Calu3 (cell line): Measurements from ENCODE around the gene PHPT1. TPM values are rescaled to one million over a fixed set of nuclear protein-coding genes. Genes with fewer than 3 reads are reported as not detected.

Experiments used
- BruUV-seq: library from RNA; stranded (reverse); fragments of 400-500 nt; replicated peaks from 2 replicates; lab custom pipeline; 2021; lab: Mats Ljungman, UMichigan
- CTCF ChIA-PET: fragments of 300-600 bp; sonication (Branson Sonifier 250); formaldehyde crosslinking; loops from one replicate; lab custom pipeline; 2022; ENCODE audit warnings: antibody characterized with exemption; lab: Charles Lee
- DNase-seq: peaks from one replicate; pipeline ENCODE4 v3.0.0; 2022
- H3K27ac Mint-ChIP-seq: one replicate; pipeline ENCODE4 v1.8.0; 2022; ENCODE audit warnings: mixed read lengths; ENCODE audit not compliant: unreplicated experiment
- H3K27me3 Mint-ChIP-seq: one replicate; pipeline ENCODE4 v1.8.0; 2022; ENCODE audit warnings: mixed read lengths; ENCODE audit not compliant: unreplicated experiment
- H3K36me3 Mint-ChIP-seq: one replicate; pipeline ENCODE4 v1.8.0; 2022; ENCODE audit warnings: mild to moderate bottlenecking, moderate library complexity, mixed read lengths; ENCODE audit not compliant: insufficient read depth, unreplicated experiment
- H3K4me1 Mint-ChIP-seq: one replicate; pipeline ENCODE4 v1.8.0; 2022; ENCODE audit warnings: mild to moderate bottlenecking, low read depth, mixed read lengths; ENCODE audit not compliant: unreplicated experiment
- H3K4me3 Mint-ChIP-seq: one replicate; pipeline ENCODE4 v1.8.0; 2022; ENCODE audit warnings: mild to moderate bottlenecking, low read depth, moderate library complexity, mixed read lengths; ENCODE audit not compliant: unreplicated experiment
- H3K9me3 Mint-ChIP-seq: one replicate; pipeline ENCODE4 v1.8.0; 2022; ENCODE audit warnings: low read depth, mixed read lengths; ENCODE audit not compliant: unreplicated experiment
- CTCF ChIP-seq: fragments of 200-600 bp; IDR thresholded peaks from one replicate; pipeline ENCODE4 v1.8.0; 2022; ENCODE audit warnings: antibody characterized with exemption; ENCODE audit not compliant: unreplicated experiment
- intact Hi-C: fragments of 100-400 bp; cut with micrococcal nuclease; formaldehyde crosslinking; loops from one replicate; pipeline ENCODE4 v1.10.0; 2022; ENCODE audit not compliant: unreplicated experiment
- total RNA-seq: library from RNA; stranded (reverse); gene quantifications from 2 replicates; pipeline ENCODE4 v1.2.3, GENCODE V29; 2022

The PHPT1 gene
- total RNA-seq, 1 experiment from 2014 or later, result 48.7 TPM

DNA sequence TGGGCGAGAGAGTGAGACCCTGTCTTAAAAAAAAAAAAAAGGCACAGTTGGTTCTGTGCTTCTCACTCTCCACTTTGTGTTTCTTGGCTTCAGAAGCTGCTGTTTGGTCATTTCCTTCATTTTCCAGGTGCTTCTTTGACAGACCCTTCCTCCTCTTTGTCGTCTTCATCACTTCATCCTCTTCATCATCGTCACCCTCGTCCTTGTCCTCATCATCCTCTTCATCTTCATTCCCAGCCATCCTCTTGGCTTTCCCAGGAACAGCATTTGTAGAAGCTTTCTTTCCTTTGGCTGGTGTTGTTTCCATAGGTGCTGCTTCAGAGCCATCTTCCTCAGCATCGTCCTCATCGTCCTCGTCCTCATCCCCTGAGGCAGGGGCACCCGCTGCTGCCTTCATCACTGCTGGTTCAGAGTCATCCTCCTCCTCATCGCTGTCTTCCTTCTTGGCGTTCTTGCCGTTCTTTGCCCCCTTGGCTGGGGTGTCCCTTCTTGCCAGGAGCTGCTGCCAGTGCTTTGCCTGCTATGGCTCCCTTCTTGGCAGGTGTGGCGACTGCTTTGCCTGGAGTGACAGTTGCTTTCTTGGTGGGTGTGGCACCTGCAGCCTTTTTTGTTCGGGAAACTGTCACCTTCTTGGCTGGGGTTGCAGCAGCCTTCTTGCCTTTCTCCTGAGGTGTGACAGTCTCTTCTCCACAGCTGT, 34.3 kb upstream of the PHPT1 start:
- BruUV-seq, result no TSS peak
- DNase-seq, result no peak
- CTCF ChIA-PET, result interaction anchor here (0.7 kb wide), 1 partner anchor 343 kb away, joined by 3 read pairs; no protein-coding TSS in a partner anchor
- Mint-ChIP-seq H3K36me3 (peaks cover 50% of the 10 kb centered on the region), H3K27ac (peak overlapping the region; percentile 3), H3K4me1 (peaks cover 4% of the 10 kb centered on the region), H3K4me3 (no peak overlapping the region), H3K27me3 (no peaks in the 10 kb centered on the region), H3K9me3 (no peaks in the 10 kb centered on the region)
- intact Hi-C loops, result no loop called here
- TF ChIP-seq CTCF, result no peak

DNA sequence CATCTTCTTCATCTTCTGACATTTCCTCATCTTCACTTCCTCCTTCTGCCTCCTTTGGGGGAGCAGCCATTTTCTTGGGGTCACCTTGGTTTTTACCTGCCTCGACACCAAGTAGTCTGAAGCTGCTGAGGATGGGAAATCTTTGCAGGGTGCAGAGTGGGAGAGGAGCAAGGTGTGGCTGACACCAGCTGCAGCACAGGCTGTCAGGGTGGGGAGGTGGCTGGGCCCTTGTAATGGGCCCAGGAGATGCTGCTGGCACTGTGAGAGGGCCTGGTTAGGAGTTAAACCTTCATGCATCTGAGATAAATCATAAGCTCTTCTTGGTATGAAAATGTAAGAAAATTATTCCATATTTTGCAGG, 33.8 kb upstream of the PHPT1 start:
- TF ChIP-seq CTCF, result no peak

GRCh38 chr9:136820971-136821825, 28.0 kb upstream of the PHPT1 start:
- peaks cover 33% of the 10 kb centered on the region for H3K36me3 Mint-ChIP-seq
- H3K4me1 Mint-ChIP-seq, result no peaks in the 10 kb centered on the region
- no TSS peak for BruUV-seq
- TF ChIP-seq CTCF, result no peak
- CTCF ChIA-PET, result no interaction called here
- intact Hi-C loops, result no loop called here
- H3K27me3 Mint-ChIP-seq, result no peaks in the 10 kb centered on the region
- H3K4me3 Mint-ChIP-seq, result no peak overlapping the region
- H3K9me3 Mint-ChIP-seq, result no peaks in the 10 kb centered on the region
- no peak for DNase-seq
- H3K27ac Mint-ChIP-seq, result no peak overlapping the region

More for the DNA sequence above, 33.8 kb upstream of the PHPT1 start:
- CTCF ChIA-PET, result no interaction called here
- no peaks in the 10 kb centered on the region for H3K27me3 Mint-ChIP-seq
- no TSS peak for BruUV-seq
- H3K36me3 Mint-ChIP-seq, result peaks cover 50% of the 10 kb centered on the region
- H3K27ac Mint-ChIP-seq, result no peak overlapping the region
- no peak for DNase-seq
- no peaks in the 10 kb centered on the region for H3K4me1 Mint-ChIP-seq
- no peaks in the 10 kb centered on the region for H3K9me3 Mint-ChIP-seq
- no peak overlapping the region for H3K4me3 Mint-ChIP-seq
- intact Hi-C loops, result no loop called here

GRCh38 chr9:136821826-136822544, 27.2 kb upstream of the PHPT1 start:
- BruUV-seq, result no TSS peak
- Mint-ChIP-seq H3K27me3 (no peaks in the 10 kb centered on the region), H3K9me3 (no peaks in the 10 kb centered on the region), H3K4me1 (no peaks in the 10 kb centered on the region), H3K4me3 (no peak overlapping the region), H3K27ac (no peak overlapping the region), H3K36me3 (peaks cover 25% of the 10 kb centered on the region)
- intact Hi-C loops, result no loop called here
- DNase-seq, result no peak
- CTCF ChIA-PET, result no interaction called here
- TF ChIP-seq CTCF, result no peak
